Kidney epithelial cell (primary cell): ENCODE data around the gene TDRD6. TPM values are rescaled to one million over a fixed set of nuclear protein-coding genes. Genes with fewer than 3 reads are reported as not detected.
"Not testable (repeated sequence)": the region's sequence is repeated elsewhere in the genome, so short reads cannot be mapped to it uniquely, and the experiment has no call there.

Experiments used
- DNase-seq: peaks from one replicate; pipeline ENCODE4 v3.0.0-alpha.2; 2010; ENCODE audit warnings: low read depth
- H3K27me3 ChIP-seq: 2 replicates; pipeline ENCODE4 v1.6.0; 2011; ENCODE audit warnings: low read length; ENCODE audit not compliant: control insufficient read depth, insufficient read depth
- H3K36me3 ChIP-seq: 2 replicates; pipeline ENCODE4 v1.5.1; 2011; ENCODE audit warnings: low read length; ENCODE audit not compliant: control insufficient read depth, insufficient read depth
- H3K4me3 ChIP-seq: 2 replicates; pipeline ENCODE4 v1.5.1; 2011; ENCODE audit warnings: low read depth, mild to moderate bottlenecking, control low read depth, low read length
- CTCF ChIP-seq: IDR thresholded peaks from 2 replicates; pipeline ENCODE4 v1.5.1; 2011; ENCODE audit warnings: mild to moderate bottlenecking, moderate library complexity, low read length, control low read depth, inconsistent platforms; ENCODE audit not compliant: insufficient read depth, poor library complexity, severe bottlenecking
- total RNA-seq: library from RNA; depleted of rRNA; stranded (reverse); fragments of >200 nt; gene quantifications from 2 replicates; pipeline ENCODE4 v1.2.3, GENCODE V29; 2015

TDRD6 gene
- total RNA-seq, 1 donor from 2014 or later: 0.08 TPM

- H3K4me3 ChIP-seq: no peak overlapping the region
- no peak for TF ChIP-seq CTCF
- no peaks in the 10 kb centered on the region for H3K27me3 ChIP-seq
- H3K36me3 ChIP-seq: no peaks in the 10 kb centered on the region
- no peak for DNase-seq
Observed at GRCh38 chr6:46741910-46742309, 54.2 kb downstream of the TDRD6 start.

GRCh38 chr6:46743425-46744158 lies 55.9 kb downstream of the TDRD6 start:
- no peaks in the 10 kb centered on the region for H3K27me3 ChIP-seq
- no peak for TF ChIP-seq CTCF
- no peak for DNase-seq
- no peak overlapping the region for H3K4me3 ChIP-seq
- H3K36me3 ChIP-seq: no peaks in the 10 kb centered on the region

GRCh38 chr6:46744159-46744725 lies 56.6 kb downstream of the TDRD6 start:
- not testable (repeated sequence) for H3K4me3 ChIP-seq, H3K27me3 ChIP-seq, DNase-seq, H3K36me3 ChIP-seq

- Histone ChIP-seq H3K36me3 (no peaks in the 10 kb centered on the region), H3K27me3 (no peaks in the 10 kb centered on the region), H3K4me3 (no peak overlapping the region)
- DNase-seq: no peak
- no peak for TF ChIP-seq CTCF
Observed at GRCh38 chr6:46745973-46746372, 58.3 kb downstream of the TDRD6 start.

- DNase-seq: no peak
- TF ChIP-seq CTCF: no peak
- Histone ChIP-seq H3K4me3 (no peak within 1 kb of the TSS), H3K36me3 (no peaks in the 10 kb centered on the region), H3K27me3 (no peaks in the 10 kb centered on the region)
Observed at GRCh38 chr6:46746696-46747095, 59.0 kb downstream of the TDRD6 start, which contains the start of gene ANKRD66. Gene ANKRD66 (plus strand): TSS chr6:46746933. CDS start chr6:46751949, 5,016 bp downstream.

GRCh38 chr6:46748940-46749503 lies 61.3 kb downstream of the TDRD6 start:
- H3K36me3 ChIP-seq: no peaks in the 10 kb centered on the region
- TF ChIP-seq CTCF: no peak
- H3K4me3 ChIP-seq: no peak overlapping the region
- no peak for DNase-seq
- H3K27me3 ChIP-seq: no peaks in the 10 kb centered on the region
